Panc1 (cell line): Measurements from ENCODE around the gene CAGE1. TPM values are rescaled to one million over a fixed set of nuclear protein-coding genes. Genes with fewer than 3 reads are reported as not detected.
"Not testable (repeated sequence)": the region's sequence is repeated elsewhere in the genome, so short reads cannot be mapped to it uniquely, and the experiment has no call there.

Experiments used
- ATAC-seq: fragments of 200-7000 bp; cut with Tn5 transposase; 2 replicates; pipeline ENCODE4 v1.9.1; 2020; ENCODE audit warnings: mild to moderate bottlenecking, moderate library complexity
- BruUV-seq: library from RNA; stranded (reverse); fragments of 400-500 nt; replicated peaks from 2 replicates; lab custom pipeline; 2021; lab: Mats Ljungman, UMichigan
- CTCF ChIA-PET: fragments of 300-600 bp; sonication (Branson Sonifier 250); formaldehyde crosslinking; loops from one replicate; lab custom pipeline; 2022; ENCODE audit warnings: antibody characterized with exemption; lab: Charles Lee
- POLR2A ChIA-PET: fragments of 300-600 bp; sonication (Branson Sonifier 250); formaldehyde crosslinking; loops from one replicate; lab custom pipeline; 2022; ENCODE audit warnings: antibody characterized with exemption; lab: Charles Lee
- DNase-seq: peaks from one replicate; pipeline ENCODE4 v3.0.0-alpha.2; 2010; ENCODE audit warnings: low read depth, low spot score
- H3K27ac ChIP-seq: 2 replicates; pipeline ENCODE4 v1.5.1; 2011; ENCODE audit warnings: mild to moderate bottlenecking, low read length, inconsistent platforms
- H3K27me3 ChIP-seq: fragments of 200-500 bp; sonication (Bioruptor generic); 2 replicates; pipeline ENCODE4 v1.6.0; 2014; ENCODE audit warnings: low read length, inconsistent platforms; ENCODE audit not compliant: control insufficient read depth, insufficient read depth
- H3K36me3 ChIP-seq: fragments of 200-500 bp; sonication (Bioruptor generic); 2 replicates; pipeline ENCODE4 v1.5.1; 2014; ENCODE audit warnings: inconsistent platforms, mild to moderate bottlenecking, low read length, moderate library complexity; ENCODE audit not compliant: control insufficient read depth, insufficient read depth
- H3K4me1 ChIP-seq: 2 replicates; pipeline ENCODE4 v1.5.1; 2011; ENCODE audit warnings: inconsistent platforms, mild to moderate bottlenecking, low read length, moderate library complexity; ENCODE audit not compliant: control insufficient read depth, insufficient read depth
- H3K4me3 ChIP-seq, 2 experiments: 2 replicates each; pipeline ENCODE4 v1.5.1; 2011 to 2012; ENCODE audit warnings: low read depth in 2 of 2, low read length in 2 of 2, mild to moderate bottlenecking in 2 of 2, inconsistent platforms in 1 of 2, moderate library complexity in 1 of 2
- H3K9me3 ChIP-seq: fragments of 200-500 bp; sonication (Bioruptor generic); 2 replicates; pipeline ENCODE4 v1.5.1; 2014; ENCODE audit warnings: low read depth, mild to moderate bottlenecking, inconsistent platforms, low read length, moderate library complexity; ENCODE audit not compliant: control insufficient read depth, insufficient read depth
- POLR2AphosphoS5 ChIP-seq: IDR thresholded peaks from 2 replicates; pipeline ENCODE4 v1.6.1; 2012; ENCODE audit warnings: mild to moderate bottlenecking, low read depth, low read length, moderate library complexity
- REST ChIP-seq, 2 experiments: IDR thresholded peaks; 2 replicates each; pipeline ENCODE4 v1.6.1; 2011 to 2012; ENCODE audit warnings: low read depth in 2 of 2, control low read depth in 1 of 2, low read length in 1 of 2, mild to moderate bottlenecking in 1 of 2, moderate library complexity in 1 of 2; ENCODE audit not compliant: insufficient read depth in 1 of 2
- SIN3A ChIP-seq: IDR thresholded peaks from 2 replicates; pipeline ENCODE4 v1.6.1; 2012; ENCODE audit warnings: low read depth, mild to moderate bottlenecking, low read length, moderate library complexity, borderline replicate concordance; ENCODE audit not compliant: insufficient read depth
- TCF7L2 ChIP-seq: IDR thresholded peaks from 2 replicates; pipeline ENCODE4 v1.6.1; 2011; ENCODE audit warnings: mild to moderate bottlenecking, low read depth, low read length, inconsistent platforms
- in situ Hi-C: cut with HindIII; loops from 2 replicates; pipeline ENCODE4 v1.10.0; 2016; ENCODE audit warnings: low sequenced_read_pairs, low pct_unique_long_range_greater_than_20kb
- intact Hi-C: fragments of 100-400 bp; cut with micrococcal nuclease; formaldehyde crosslinking; loops from one replicate; pipeline ENCODE4 v1.10.0; 2022; ENCODE audit not compliant: unreplicated experiment
- total RNA-seq: library from RNA; stranded (reverse); gene quantifications from one replicate; pipeline ENCODE4 v1.2.1, GENCODE V29; 2021; ENCODE audit not compliant: unreplicated experiment
- TF ChIP-seq, protein P1 (sequence below): fragments of 450-650 bp; IDR thresholded peaks from 2 replicates; pipeline ENCODE4 v1.5.1; 2017; ENCODE audit warnings: mild to moderate bottlenecking

CAGE1 gene
- total RNA-seq, 1 experiment from 2014 or later = not detected

- no peak for ATAC-seq
- TF ChIP-seq, protein P1, sequence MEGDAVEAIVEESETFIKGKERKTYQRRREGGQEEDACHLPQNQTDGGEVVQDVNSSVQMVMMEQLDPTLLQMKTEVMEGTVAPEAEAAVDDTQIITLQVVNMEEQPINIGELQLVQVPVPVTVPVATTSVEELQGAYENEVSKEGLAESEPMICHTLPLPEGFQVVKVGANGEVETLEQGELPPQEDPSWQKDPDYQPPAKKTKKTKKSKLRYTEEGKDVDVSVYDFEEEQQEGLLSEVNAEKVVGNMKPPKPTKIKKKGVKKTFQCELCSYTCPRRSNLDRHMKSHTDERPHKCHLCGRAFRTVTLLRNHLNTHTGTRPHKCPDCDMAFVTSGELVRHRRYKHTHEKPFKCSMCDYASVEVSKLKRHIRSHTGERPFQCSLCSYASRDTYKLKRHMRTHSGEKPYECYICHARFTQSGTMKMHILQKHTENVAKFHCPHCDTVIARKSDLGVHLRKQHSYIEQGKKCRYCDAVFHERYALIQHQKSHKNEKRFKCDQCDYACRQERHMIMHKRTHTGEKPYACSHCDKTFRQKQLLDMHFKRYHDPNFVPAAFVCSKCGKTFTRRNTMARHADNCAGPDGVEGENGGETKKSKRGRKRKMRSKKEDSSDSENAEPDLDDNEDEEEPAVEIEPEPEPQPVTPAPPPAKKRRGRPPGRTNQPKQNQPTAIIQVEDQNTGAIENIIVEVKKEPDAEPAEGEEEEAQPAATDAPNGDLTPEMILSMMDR = no peak
- TF ChIP-seq TCF7L2 (no peak), POLR2AphosphoS5 (no peak), REST (IDR thresholded peaks at IDR 0.05; ENCODE audit: insufficient read depth in 1 of 2, low read depth in 2 of 2, low read length in 1 of 2) (no peak), SIN3A (no peak)
- Histone ChIP-seq H3K9me3 (no peaks in the 10 kb centered on the region), H3K27me3 (no peaks in the 10 kb centered on the region), H3K36me3 (peaks cover 5% of the 10 kb centered on the region), H3K27ac (no peak overlapping the region), H3K4me1 (peaks cover 3% of the 10 kb centered on the region; the same call in 1 of the 2 replicates), H3K4me3 (no peak overlapping the region)
- BruUV-seq = no TSS peak
- ChIA-PET CTCF (interaction anchor here (0.6 kb wide), 1 partner anchor 12 kb away, joined by 3 read pairs; no protein-coding TSS in a partner anchor), POLR2A (no interaction called here)
- in situ Hi-C loops = no loop called here
- DNase-seq = no peak
- intact Hi-C loops = no loop called here
Observed at GRCh38 chr6:7315948-7316365, 73.6 kb downstream of the CAGE1 start.

GRCh38 chr6:7315087-7315947 lies 74.2 kb downstream of the CAGE1 start:
- H3K27me3 ChIP-seq, DNase-seq, H3K4me3 ChIP-seq, ATAC-seq, in situ Hi-C loops, BruUV-seq, CTCF ChIA-PET, intact Hi-C loops, POLR2A ChIA-PET, H3K4me1 ChIP-seq, H3K9me3 ChIP-seq, H3K36me3 ChIP-seq, H3K27ac ChIP-seq: not testable (repeated sequence)

DNA sequence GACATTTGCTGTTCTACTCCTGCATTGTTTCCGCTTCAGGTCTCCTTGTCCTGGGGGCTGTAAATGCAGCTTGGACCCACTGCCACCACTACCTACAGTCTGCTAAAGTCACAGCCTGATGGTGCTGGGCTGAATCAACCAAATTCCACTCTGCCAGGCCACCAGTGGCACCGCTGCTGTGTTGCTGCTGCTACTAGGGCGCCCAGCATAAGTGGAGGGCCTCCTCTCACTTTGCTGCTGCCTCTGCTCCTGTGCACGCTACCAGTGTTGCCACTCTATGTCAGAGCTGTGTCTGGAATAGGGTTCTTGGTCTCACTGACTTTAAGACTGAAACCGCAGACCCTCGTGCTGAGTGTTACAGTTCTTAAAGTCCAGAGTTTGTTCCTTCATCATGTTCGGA lies 75.1 kb downstream of the CAGE1 start:
- BruUV-seq = no TSS peak
- H3K27ac ChIP-seq = peak overlapping the region; percentile 83; the same call in 1 of the 2 replicates
- no peak overlapping the region for H3K4me3 ChIP-seq
- POLR2A ChIA-PET = interaction anchor here (0.6 kb wide), 1 partner anchor 81 kb away, joined by 6 read pairs; no protein-coding TSS in a partner anchor
- DNase-seq = no peak
- intact Hi-C loops = no loop called here
- no peaks in the 10 kb centered on the region for H3K27me3 ChIP-seq
- peaks cover 3% of the 10 kb centered on the region; the same call in 1 of the 2 replicates for H3K4me1 ChIP-seq
- no peak for ATAC-seq
- in situ Hi-C loops = no loop called here
- TF ChIP-seq TCF7L2 = no peak
- TF ChIP-seq, protein P1 = no peak
- TF ChIP-seq REST (IDR thresholded peaks at IDR 0.05; ENCODE audit: insufficient read depth in 1 of 2, low read depth in 2 of 2, low read length in 1 of 2) = no peak
- TF ChIP-seq POLR2AphosphoS5 = no peak
- TF ChIP-seq SIN3A = no peak
- H3K9me3 ChIP-seq = no peaks in the 10 kb centered on the region
- CTCF ChIA-PET = no interaction called here
- peaks cover 8% of the 10 kb centered on the region for H3K36me3 ChIP-seq
